PC-3 (cell line): ENCODE data around the gene KIAA1328.

ENCODE experiments used
- EZH2phosphoT487 ChIP-seq: fragments of 300-600 bp; sonication (generic); IDR thresholded peaks from 2 replicates; pipeline ENCODE4 v1.6.1; 2018; ENCODE audit warnings: mild to moderate bottlenecking, antibody characterized with exemption, low read length, borderline replicate concordance
- TF ChIP-seq, protein P1 (sequence below): fragments of 300-600 bp; sonication (generic); conservative IDR thresholded peaks from 2 replicates; pipeline ENCODE4 v1.5.1; 2017; ENCODE audit warnings: antibody characterized with exemption, low read depth, mild to moderate bottlenecking, low read length

DNA sequence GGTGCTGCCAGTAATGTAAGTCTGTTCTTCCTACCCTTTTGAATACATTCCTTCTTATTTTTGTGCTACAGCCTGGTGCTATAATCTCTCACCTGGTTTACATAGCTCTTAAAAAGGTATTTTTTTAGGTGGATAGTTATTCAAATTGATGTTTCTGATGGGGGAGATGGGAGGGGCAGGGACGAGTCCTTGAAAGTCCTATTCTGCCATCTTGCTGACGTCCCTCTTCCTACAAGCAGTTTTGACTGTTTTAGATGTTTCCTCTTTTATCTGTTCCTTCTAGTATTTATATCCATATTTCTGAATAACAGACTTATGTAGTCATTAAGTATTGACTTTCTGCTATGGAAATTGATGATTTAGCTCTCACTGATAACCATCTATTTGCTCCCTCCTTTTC is 256.4 kb downstream of the KIAA1328 start:
- TF ChIP-seq, protein P1, sequence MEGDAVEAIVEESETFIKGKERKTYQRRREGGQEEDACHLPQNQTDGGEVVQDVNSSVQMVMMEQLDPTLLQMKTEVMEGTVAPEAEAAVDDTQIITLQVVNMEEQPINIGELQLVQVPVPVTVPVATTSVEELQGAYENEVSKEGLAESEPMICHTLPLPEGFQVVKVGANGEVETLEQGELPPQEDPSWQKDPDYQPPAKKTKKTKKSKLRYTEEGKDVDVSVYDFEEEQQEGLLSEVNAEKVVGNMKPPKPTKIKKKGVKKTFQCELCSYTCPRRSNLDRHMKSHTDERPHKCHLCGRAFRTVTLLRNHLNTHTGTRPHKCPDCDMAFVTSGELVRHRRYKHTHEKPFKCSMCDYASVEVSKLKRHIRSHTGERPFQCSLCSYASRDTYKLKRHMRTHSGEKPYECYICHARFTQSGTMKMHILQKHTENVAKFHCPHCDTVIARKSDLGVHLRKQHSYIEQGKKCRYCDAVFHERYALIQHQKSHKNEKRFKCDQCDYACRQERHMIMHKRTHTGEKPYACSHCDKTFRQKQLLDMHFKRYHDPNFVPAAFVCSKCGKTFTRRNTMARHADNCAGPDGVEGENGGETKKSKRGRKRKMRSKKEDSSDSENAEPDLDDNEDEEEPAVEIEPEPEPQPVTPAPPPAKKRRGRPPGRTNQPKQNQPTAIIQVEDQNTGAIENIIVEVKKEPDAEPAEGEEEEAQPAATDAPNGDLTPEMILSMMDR: no peak
- no peak for TF ChIP-seq EZH2phosphoT487
